ENCODE results near the gene ZNF41.

Gene ZNF41

GRCh38 chrX:47489507-47490275 lies 6.7 kb upstream of the ZNF41 start:
- DNase-seq (ENCODE audit: low read depth) = no peak

- DNase-seq (ENCODE audit: low read depth) = no peak
Observed at GRCh38 chrX:47484885-47485284, 1.9 kb upstream of the ZNF41 start.

- no peak for DNase-seq (ENCODE audit: low read depth)
Observed at GRCh38 chrX:47483306-47484268, 565 bp upstream of the ZNF41 start.

GRCh38 chrX:47482065-47482511 lies 934 bp downstream of the ZNF41 start:
- no peak for DNase-seq (ENCODE audit: low read depth)

- DNase-seq (ENCODE audit: low read depth) = no peak
Observed at GRCh38 chrX:47481160-47481559, 1.9 kb downstream of the ZNF41 start.

GRCh38 chrX:47480576-47480975 lies 2.4 kb downstream of the ZNF41 start:
- DNase-seq (ENCODE audit: low read depth) = no peak

- DNase-seq (ENCODE audit: low read depth) = no peak
Observed at GRCh38 chrX:47475476-47475875, 7.5 kb downstream of the ZNF41 start.

GRCh38 chrX:47467106-47467505 lies 15.9 kb downstream of the ZNF41 start:
- no peak for DNase-seq (ENCODE audit: low read depth)

- DNase-seq (ENCODE audit: low read depth) = no peak
Observed at GRCh38 chrX:47460561-47460960, 22.5 kb downstream of the ZNF41 start.

- no peak for DNase-seq (ENCODE audit: low read depth)
Observed at GRCh38 chrX:47458528-47458927, 24.5 kb downstream of the ZNF41 start.

GRCh38 chrX:47456080-47456479 lies 26.9 kb downstream of the ZNF41 start:
- no peak for DNase-seq (ENCODE audit: low read depth)

- no peak for DNase-seq (ENCODE audit: low read depth)
Observed at GRCh38 chrX:47452112-47452511, 30.9 kb downstream of the ZNF41 start.

- DNase-seq (ENCODE audit: low read depth) = no peak
Observed at GRCh38 chrX:47448165-47448806, 34.7 kb downstream of the ZNF41 start.

GRCh38 chrX:47447607-47448006 lies 35.4 kb downstream of the ZNF41 start:
- no peak for DNase-seq (ENCODE audit: low read depth)

- DNase-seq (ENCODE audit: low read depth) = no peak
Observed at GRCh38 chrX:47446971-47447370, 36.1 kb downstream of the ZNF41 start.

GRCh38 chrX:47446431-47446830 lies 36.6 kb downstream of the ZNF41 start:
- DNase-seq (ENCODE audit: low read depth) = no peak

GRCh38 chrX:47430925-47431324 lies 52.1 kb downstream of the ZNF41 start:
- no peak for DNase-seq (ENCODE audit: low read depth)

GRCh38 chrX:47422444-47422843 lies 60.6 kb downstream of the ZNF41 start:
- no peak for DNase-seq (ENCODE audit: low read depth)

GRCh38 chrX:47420962-47421361 lies 62.1 kb downstream of the ZNF41 start:
- no peak for DNase-seq (ENCODE audit: low read depth)

- no peak for DNase-seq (ENCODE audit: low read depth)
Observed at GRCh38 chrX:47420265-47420664, 62.8 kb downstream of the ZNF41 start.

GRCh38 chrX:47413179-47413594 lies 69.8 kb downstream of the ZNF41 start:
- DNase-seq (ENCODE audit: low read depth) = no peak

All from fibroblast of the conjunctiva (primary cell).